Stimulated activated naive CD8-positive, alpha-beta T cell treated with anti-CD3 and anti-CD28 coated beads, Interleukin-15, Interleukin-2, amounts not matched to agents 100 ng/mL and 50 ng/mL, for 24 hours (primary cell): ENCODE results near the gene SLC9A3.

Experiments used
- H3K27ac Mint-ChIP-seq: one replicate; pipeline ENCODE4 v1.8.0; 2021; ENCODE audit warnings: mild to moderate bottlenecking, mixed read lengths
- H3K27me3 Mint-ChIP-seq: one replicate; pipeline ENCODE4 v1.8.0; 2021; ENCODE audit warnings: mixed read lengths
- H3K36me3 Mint-ChIP-seq: one replicate; pipeline ENCODE4 v1.8.0; 2021; ENCODE audit warnings: low read depth, mixed read lengths
- H3K4me1 Mint-ChIP-seq: one replicate; pipeline ENCODE4 v1.8.0; 2021; ENCODE audit warnings: low read depth, mixed read lengths
- H3K4me3 Mint-ChIP-seq: one replicate; pipeline ENCODE4 v1.8.0; 2021; ENCODE audit warnings: mild to moderate bottlenecking, mixed read lengths
- H3K9me3 Mint-ChIP-seq: one replicate; pipeline ENCODE4 v1.8.0; 2021; ENCODE audit warnings: mixed read lengths

SLC9A3 gene

DNA sequence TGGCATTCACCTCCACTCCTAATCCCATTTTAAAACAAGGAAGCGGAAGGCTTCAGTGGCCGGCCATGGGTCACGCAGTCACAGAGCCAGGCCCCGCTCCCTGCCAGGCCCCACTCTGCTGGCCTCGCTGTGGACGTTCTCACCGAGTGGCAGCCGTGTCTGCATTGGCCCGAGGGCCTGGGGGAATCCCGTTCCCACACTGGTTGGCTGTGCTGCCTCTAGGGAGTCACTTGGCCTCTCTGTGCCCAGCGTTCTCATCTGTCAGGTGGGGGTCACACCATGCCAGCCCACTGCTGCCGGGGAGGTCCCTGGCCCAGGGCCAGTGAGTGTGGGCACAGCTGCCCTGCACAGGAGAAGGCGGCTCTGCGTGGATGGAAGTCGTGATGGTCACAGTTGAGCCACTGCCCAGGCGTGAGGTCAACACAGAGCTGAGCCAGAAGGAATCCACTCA is 13.4 kb upstream of the SLC9A3 start:
- Mint-ChIP-seq H3K4me3 (no peak overlapping the region), H3K36me3 (no peaks in the 10 kb centered on the region), H3K9me3 (no peaks in the 10 kb centered on the region), H3K4me1 (peaks cover 5% of the 10 kb centered on the region), H3K27ac (no peak overlapping the region), H3K27me3 (peaks cover 15% of the 10 kb centered on the region)

DNA sequence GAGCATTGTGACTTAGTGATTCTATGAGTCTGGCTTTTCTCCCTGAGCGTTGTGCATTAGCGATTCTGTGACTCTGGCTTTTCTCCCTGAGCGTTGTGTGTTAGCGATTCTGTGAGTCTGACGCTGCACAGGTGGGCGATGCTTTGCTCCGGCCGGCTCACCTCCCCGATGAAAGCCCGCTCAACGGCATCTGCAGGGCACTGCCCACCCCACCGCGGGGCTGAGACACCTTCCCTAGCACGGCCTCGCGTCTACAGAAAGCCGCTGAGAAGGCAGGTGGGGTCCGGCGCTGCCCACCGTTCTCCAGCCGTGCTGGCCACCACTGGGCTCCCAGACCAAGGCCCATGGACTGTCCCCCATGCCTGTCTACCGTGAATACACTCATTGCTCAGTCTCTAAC is 12.8 kb upstream of the SLC9A3 start:
- Mint-ChIP-seq H3K27me3 (peaks cover 13% of the 10 kb centered on the region), H3K4me3 (no peak overlapping the region), H3K36me3 (no peaks in the 10 kb centered on the region), H3K9me3 (no peaks in the 10 kb centered on the region), H3K4me1 (no peaks in the 10 kb centered on the region), H3K27ac (no peak overlapping the region)

DNA sequence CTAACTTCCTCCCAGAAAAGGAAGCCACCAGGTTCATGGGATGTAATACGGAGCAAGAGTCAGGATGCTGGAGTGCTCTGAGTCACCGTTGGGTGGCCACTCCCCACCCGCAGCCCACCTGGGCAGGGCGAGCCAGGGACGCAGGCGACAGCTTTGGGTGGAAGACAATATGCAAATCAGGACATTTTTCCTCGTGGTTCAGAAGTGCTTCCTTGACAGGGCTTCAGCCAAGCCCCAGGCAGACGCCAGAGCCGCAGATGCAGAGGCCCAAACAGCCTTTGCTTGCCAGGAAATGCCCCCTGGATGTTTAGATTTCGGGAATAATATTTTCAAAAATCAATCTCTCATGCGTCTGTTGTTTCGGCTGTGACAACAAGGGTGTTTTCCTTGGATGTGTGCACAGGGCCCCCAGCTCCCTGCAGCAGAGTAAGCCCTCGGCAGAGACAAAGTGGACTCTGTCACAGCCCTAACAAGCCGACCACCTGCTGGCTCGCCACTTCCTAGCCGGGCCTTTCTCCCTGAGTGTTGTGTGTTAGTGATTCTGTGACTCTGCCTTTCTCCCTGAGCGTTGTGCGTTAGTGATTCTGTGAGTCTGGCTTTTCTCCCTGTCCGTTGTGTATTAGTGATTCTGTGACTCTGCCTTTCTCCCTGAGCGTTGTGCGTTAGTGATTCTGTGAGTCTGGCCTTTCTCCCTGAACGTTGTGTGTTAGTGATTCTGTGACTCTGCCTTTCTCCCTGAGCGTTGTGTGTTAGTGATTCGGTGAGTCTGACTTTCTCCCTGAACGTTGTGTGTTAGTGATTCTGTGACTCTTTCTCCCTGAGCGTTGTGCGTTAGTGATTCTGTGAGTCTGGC is 11.8 kb upstream of the SLC9A3 start:
- no peak overlapping the region for H3K27ac Mint-ChIP-seq
- no peaks in the 10 kb centered on the region for H3K36me3 Mint-ChIP-seq
- H3K4me3 Mint-ChIP-seq = no peak overlapping the region
- peaks cover 17% of the 10 kb centered on the region for H3K27me3 Mint-ChIP-seq
- no peaks in the 10 kb centered on the region for H3K4me1 Mint-ChIP-seq
- H3K9me3 Mint-ChIP-seq = no peaks in the 10 kb centered on the region

DNA sequence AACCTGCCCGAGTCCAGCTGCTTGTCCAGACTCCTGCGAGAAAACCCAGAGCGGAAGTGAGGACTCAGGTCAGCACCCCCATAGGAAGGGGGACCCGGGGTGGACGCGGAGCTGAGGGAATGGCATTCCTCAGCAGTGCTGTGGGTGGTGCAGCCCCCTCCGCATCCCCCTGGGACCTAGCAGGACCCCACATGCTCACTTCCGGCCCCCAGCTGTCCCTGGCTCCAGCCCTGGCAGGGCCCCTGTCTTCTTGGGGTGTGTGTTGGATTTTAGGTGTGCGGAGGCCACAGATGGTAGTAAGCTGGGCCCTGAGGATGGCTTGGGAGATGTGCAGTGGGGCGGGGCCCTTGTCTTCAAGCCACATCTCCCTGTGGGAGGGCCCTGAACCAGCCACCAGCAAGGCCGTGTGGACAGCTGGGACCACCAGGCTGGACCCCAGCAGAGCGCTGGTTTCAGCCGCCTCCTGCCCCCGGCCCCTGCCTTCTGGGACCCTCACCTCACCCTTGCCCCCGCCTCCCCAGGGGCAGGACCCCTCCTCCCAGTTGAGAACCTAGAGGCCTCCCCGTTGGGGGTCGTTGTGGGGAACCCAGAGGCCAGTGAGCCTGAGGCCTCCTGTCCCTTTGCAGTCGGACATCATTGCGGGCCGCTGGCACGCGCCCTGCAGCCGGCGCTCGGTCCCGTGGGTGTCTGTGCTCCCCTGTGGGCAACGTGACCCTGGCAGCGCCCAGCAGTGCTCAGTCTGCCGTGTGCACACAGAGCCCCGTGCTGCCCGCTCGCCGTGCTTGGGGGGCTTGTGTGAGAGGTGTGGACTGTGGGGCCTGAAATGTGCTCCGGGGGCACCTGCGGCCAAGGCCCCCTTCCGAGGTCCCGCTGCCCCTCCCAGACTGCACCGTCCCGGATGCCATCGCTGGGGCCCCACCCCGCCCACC is 10.8 kb upstream of the SLC9A3 start:
- Mint-ChIP-seq H3K4me3 (no peak overlapping the region), H3K36me3 (no peaks in the 10 kb centered on the region), H3K27me3 (peaks cover 23% of the 10 kb centered on the region)

DNA sequence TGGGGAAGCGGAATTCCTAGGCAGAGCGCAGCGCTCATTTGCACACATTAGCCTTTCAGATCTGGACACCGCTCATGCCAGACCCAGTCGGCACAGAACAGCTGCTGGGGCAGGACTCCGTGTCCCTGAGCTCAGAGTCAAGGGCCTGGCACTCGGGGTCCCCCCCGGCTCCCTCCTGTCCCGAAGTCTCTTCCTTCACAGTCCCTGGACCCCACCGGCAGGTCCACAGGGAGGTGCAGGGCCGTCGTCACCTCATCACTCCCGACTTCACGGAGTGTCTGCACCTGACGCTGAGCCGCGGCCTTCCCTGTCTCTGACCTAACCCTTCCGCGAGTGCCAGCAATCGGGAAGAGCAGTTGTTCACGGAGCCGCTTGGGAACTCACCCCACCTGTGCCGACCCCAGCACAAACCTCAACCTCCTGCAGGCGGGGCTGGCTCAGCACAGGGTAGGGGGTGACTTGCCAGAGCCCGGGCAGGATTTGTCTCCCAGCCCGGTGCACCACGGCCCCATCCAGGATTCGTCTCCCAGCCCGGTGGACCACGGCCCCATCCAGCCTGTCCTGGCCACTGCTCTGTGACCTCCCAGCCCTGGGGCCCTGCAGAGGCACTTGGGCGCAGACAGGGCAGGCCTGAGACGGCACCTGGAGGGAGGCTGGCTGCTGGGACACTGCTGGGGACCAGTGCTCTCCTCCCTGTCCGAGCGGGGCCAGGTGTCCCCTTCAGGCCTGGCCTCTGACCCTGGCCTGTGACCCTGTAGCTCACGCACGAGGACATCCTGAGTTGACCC is 9.9 kb upstream of the SLC9A3 start:
- no peak overlapping the region for H3K4me3 Mint-ChIP-seq
- H3K4me1 Mint-ChIP-seq = peaks cover 18% of the 10 kb centered on the region
- no peak overlapping the region for H3K27ac Mint-ChIP-seq
- peaks cover 32% of the 10 kb centered on the region for H3K27me3 Mint-ChIP-seq
- H3K36me3 Mint-ChIP-seq = no peaks in the 10 kb centered on the region
- no peaks in the 10 kb centered on the region for H3K9me3 Mint-ChIP-seq

More for the DNA sequence above, 10.8 kb upstream of the SLC9A3 start:
- no peak overlapping the region for H3K27ac Mint-ChIP-seq
- peaks cover 9% of the 10 kb centered on the region for H3K4me1 Mint-ChIP-seq
- no peaks in the 10 kb centered on the region for H3K9me3 Mint-ChIP-seq

DNA sequence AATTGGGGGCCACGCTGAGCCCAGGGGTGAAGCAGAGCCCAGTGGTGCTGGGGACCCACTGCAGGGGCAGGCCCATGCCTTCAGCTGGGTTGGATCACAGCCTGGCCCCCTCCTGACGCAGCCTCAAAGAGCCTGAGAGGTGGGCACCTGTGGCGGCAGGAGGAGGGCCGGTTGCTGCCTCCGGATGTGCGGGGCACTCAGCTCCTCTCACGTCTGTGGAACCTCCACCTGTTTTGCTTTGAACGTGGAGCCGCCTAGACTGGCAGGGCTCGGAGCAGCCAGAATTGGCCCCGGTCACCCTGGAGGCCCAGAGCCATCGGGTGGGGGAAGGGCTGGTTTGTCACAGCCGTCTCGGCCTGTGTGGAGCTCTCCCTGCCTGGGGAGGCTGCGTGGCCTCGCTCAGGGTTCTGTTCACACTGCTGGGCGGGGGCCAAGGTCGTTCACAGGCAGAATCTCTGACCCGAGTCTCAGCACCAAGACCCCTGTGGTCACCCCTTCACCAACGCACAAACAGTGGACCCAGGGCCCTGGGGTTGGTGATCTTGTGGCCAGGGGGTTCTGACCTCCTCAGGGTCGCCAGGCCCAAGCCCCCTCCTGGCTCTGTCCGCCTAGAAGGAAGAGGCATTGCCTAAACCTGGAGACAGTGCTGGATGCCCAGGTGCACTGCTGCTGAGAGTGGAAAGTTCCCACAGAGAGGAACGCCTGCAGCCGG is 9.2 kb upstream of the SLC9A3 start:
- Mint-ChIP-seq H3K4me3 (no peak overlapping the region), H3K9me3 (no peaks in the 10 kb centered on the region), H3K27ac (no peak overlapping the region), H3K36me3 (no peaks in the 10 kb centered on the region), H3K4me1 (peaks cover 22% of the 10 kb centered on the region), H3K27me3 (peaks cover 37% of the 10 kb centered on the region)

DNA sequence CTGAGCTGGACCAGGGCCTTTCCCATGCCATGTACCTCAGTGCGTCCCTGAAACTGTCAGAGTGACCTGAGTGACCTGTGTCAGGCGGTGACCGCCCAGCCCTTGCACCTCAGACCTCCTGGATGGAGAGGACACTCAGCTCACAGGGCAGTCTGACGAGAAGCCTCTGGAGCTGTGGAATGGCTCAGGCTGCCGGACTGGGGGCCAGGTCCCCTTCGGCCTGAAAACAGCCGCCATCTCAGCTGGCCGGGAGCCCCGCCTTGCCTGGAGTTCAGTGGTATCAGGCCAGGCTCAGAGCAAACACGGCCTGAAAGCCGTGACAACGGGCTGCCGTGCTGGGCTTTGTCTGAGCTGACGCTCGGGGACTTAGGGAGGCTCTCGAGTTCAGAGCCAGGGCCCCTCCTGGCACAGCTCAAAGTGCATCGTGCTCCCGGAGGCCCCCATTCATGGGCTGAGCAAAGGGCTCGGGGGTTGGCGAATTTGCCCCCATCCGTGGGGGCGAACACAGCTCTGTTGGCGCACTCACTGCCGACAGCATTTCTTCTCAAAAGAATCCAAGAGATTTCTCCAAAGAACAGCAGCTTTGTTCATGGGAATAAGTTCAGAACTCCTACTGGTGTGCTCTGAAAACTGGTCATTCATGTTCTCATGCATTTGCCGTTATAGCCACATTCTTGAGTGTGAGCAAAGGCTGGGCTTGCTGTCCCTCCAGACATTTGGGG is 8.4 kb upstream of the SLC9A3 start:
- Mint-ChIP-seq H3K36me3 (no peaks in the 10 kb centered on the region), H3K4me3 (no peak overlapping the region), H3K4me1 (peaks cover 24% of the 10 kb centered on the region), H3K27ac (no peak overlapping the region), H3K27me3 (peaks cover 34% of the 10 kb centered on the region), H3K9me3 (no peaks in the 10 kb centered on the region)

DNA sequence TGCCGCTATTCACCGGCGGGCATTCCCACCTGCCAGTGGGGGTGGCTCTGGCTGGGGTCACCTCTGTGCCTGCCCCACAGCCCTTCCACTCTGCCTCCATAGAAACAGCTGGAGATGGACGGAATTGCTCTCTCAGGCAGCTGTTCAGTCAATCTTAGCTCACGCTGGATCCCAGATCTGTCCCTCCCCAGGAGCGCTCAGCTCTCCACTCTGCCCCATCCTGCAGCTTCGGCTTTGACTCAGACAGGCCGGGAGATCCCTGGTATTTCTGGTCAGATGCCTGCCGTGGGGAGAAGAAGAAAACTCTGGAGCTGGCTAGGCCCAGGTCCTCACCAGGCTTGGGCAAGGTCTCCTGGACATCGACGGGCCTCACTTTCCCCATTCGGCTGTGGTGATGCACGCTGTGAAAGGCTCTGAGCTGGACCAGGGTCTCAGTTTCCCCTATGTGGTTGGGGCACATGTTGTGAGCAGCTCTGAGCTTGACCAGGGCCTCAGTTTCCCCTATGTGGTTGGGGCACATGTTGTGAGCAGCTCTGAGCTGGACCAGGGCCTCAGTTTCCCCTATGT is 7.6 kb upstream of the SLC9A3 start:
- no peak overlapping the region for H3K27ac Mint-ChIP-seq
- no peaks in the 10 kb centered on the region for H3K9me3 Mint-ChIP-seq
- H3K36me3 Mint-ChIP-seq = no peaks in the 10 kb centered on the region
- H3K4me1 Mint-ChIP-seq = peaks cover 33% of the 10 kb centered on the region
- peaks cover 42% of the 10 kb centered on the region for H3K27me3 Mint-ChIP-seq
- no peak overlapping the region for H3K4me3 Mint-ChIP-seq

DNA sequence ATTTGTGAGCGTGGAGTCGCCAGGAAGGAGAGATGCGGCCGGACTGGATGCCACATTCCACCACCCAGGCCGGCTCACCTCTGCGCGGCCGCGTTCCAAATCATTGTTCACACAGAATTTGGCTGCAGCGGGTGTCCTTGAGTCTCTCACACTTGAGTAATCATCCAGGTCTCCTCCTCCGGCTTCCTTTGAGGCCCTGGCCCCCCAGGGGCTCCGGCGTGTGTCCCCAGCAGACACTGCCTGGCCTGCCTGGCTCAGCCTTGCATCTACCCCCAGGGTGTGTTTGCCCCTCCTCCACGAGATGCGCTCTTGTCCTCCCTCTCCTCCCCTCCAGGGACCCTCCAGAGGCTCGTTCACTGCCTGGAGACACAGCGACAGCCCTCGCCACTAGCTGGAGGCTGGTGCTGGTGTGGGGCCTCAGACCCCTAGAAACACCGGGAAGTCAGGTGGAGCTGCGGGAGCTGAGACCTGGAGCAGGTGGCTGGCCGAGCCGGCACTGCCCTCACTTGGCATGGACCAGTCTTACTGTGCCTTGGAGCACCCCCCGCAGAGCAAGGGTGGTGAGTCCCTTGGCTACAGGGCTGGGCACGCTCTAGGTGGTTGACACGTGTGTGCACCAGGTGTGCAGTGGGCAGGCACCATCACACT is 7.0 kb upstream of the SLC9A3 start:
- Mint-ChIP-seq H3K27me3 (peaks cover 42% of the 10 kb centered on the region), H3K36me3 (no peaks in the 10 kb centered on the region), H3K4me3 (no peak overlapping the region), H3K4me1 (peaks cover 34% of the 10 kb centered on the region), H3K27ac (no peak overlapping the region), H3K9me3 (no peaks in the 10 kb centered on the region)

DNA sequence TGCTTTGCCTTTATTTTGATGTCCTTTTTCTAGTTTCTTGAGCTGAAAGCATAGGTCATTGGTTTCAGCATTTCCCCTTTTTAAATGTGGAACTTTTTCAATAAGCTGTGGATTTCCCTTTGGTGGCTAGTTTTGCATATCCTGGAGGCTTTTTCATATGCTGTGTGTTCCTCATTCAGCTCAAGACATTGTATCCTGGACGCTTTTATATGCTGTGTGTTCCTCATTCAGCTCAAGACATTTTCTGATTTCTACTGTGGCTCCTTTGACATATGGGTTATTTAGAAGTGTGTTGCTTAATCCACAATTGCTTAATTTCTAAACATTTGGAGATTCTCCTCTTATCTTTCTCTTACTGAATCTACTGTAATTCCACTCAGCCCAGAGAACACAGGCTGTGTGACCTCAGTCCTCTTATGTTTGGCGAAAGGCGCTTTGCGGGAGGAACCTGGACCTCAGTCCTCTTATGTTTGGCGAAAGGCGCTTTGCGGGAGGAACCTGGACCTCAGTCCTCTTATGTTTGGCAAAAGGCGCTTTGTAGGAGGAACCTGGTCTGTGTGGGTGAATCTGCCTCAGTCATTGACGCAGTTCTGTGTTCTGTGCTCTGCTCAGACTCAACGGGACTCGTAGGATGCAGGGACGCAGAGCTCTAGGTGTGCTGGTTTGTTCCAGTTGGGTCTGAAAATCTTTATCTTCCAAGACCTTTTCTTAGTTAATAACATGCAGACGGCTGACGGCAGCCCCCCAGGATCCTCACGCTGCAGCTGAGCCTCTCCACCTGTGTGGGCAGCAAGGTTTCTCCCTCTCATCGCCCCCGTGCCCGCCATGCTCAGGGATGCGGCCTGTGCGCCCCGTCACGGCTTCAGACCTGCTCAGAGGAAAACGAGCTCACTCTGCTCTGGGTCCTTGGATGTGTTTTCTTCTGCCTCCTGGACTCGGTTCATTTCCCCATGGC is 6.0 kb upstream of the SLC9A3 start:
- H3K4me1 Mint-ChIP-seq = peaks cover 34% of the 10 kb centered on the region
- no peak overlapping the region for H3K27ac Mint-ChIP-seq
- H3K4me3 Mint-ChIP-seq = peak overlapping the region; percentile 12
- no peaks in the 10 kb centered on the region for H3K9me3 Mint-ChIP-seq
- H3K36me3 Mint-ChIP-seq = no peaks in the 10 kb centered on the region
- peaks cover 51% of the 10 kb centered on the region for H3K27me3 Mint-ChIP-seq

DNA sequence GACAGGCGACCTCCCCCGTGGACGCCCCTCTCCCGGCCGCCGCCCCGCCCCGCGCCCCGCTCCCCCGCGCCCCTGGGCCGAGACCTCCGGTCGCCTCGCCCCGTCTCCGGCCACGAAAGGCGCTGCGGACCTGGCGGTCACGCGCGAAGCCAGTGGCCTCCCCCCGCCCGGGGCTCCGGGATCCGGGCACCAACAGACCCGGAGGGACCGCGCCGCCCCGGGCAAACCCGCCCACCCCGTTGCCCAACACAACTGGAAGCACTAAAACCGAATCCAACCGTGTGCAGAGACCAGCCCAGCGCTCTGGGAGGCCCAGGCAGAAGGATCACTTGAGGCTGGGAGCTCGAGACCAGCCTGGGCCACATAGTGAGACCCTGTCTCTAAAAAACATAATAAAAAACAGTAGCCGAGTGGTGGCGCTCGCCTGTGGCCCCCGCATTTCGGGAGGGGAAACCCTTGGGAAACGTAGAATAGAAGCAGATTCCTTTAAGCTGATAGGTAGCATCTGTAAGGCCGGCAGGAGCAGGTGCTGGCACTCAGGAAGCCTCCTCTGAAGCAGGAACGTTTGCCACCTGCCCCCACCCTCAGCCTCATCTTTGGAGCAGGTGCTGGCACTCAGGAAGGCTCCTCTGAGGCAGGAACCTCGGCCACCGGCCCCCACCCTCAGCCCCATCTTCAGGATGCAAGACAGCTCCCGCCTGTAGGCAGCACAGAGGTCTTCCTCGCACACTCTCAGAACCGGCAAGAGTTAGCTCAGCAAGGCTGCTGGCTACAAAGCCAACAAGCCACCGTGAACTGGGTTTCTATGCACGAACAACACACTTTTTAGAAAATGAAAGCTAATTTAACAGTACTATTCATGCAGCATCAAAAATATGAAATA is 4.6 kb upstream of the SLC9A3 start:
- Mint-ChIP-seq H3K27me3 (peaks cover 56% of the 10 kb centered on the region), H3K4me1 (peaks cover 39% of the 10 kb centered on the region), H3K4me3 (peak overlapping the region; percentile 61), H3K27ac (no peak overlapping the region), H3K36me3 (no peaks in the 10 kb centered on the region), H3K9me3 (no peaks in the 10 kb centered on the region)
